Measurements from ENCODE around the gene DLG3.

GRCh38 chrX:70437011-70437410 is 7.6 kb upstream of the DLG3 start:
- TF ChIP-seq POLR2AphosphoS5 (IDR thresholded peaks at IDR 0.05), result no peak
- no peak for TF ChIP-seq POLR2A (IDR thresholded peaks at IDR 0.05; ENCODE audit: low read depth)
- no peak for TF ChIP-seq CTCF (IDR thresholded peaks at IDR 0.05)
- TF ChIP-seq EP300 (IDR thresholded peaks at IDR 0.05), result no peak

Data from esophagus muscularis mucosa (tissue), 4 donors.